Caco-2 (cell line): ENCODE results near the gene SOX2. TPM values are rescaled to one million over a fixed set of nuclear protein-coding genes. Genes with fewer than 3 reads are reported as not detected.

ENCODE experiments used
- BruUV-seq: library from RNA; stranded (reverse); fragments of 400-500 nt; replicated peaks from 2 replicates; lab custom pipeline; 2021; lab: Mats Ljungman, UMichigan
- CTCF ChIA-PET: fragments of 300-600 bp; sonication (Branson Sonifier 250); formaldehyde crosslinking; loops from one replicate; lab custom pipeline; 2022; ENCODE audit warnings: antibody characterized with exemption; lab: Charles Lee
- POLR2A ChIA-PET: fragments of 300-600 bp; sonication (Branson Sonifier 250); formaldehyde crosslinking; loops from one replicate; lab custom pipeline; 2022; ENCODE audit warnings: antibody characterized with exemption; lab: Charles Lee
- DNase-seq, 2 experiments: peaks; one replicate each; pipeline versions ENCODE4 v3.0.0 to v3.0.0-alpha.2; 2020 to 2022
- H3K27me3 ChIP-seq: replicated peaks from 2 replicates; pipeline ENCODE4 v1.6.0; 2011; ENCODE audit warnings: low read length; ENCODE audit not compliant: control insufficient read depth, insufficient read depth
- H3K36me3 ChIP-seq: 2 replicates; pipeline ENCODE4 v1.5.1; 2011; ENCODE audit warnings: low read length; ENCODE audit not compliant: control insufficient read depth, insufficient read depth
- H3K4me1 ChIP-seq: fragments of 250-450 bp; sonication (Bioruptor Pico); 2 replicates; pipeline ENCODE4 v1.5.1; 2020; ENCODE audit warnings: mild to moderate bottlenecking
- H3K4me3 ChIP-seq: 2 replicates; pipeline ENCODE4 v1.5.1; 2011; ENCODE audit warnings: low read depth, mild to moderate bottlenecking, control low read depth, low read length
- H3K9me3 ChIP-seq: fragments of 250-450 bp; sonication (Bioruptor Pico); 2 replicates; pipeline ENCODE4 v1.5.1; 2020; ENCODE audit warnings: mild to moderate bottlenecking, moderate library complexity
- H3K27ac Mint-ChIP-seq: one replicate; pipeline ENCODE4 v1.8.0; 2022; ENCODE audit warnings: mixed read lengths; ENCODE audit not compliant: unreplicated experiment
- H3K27me3 Mint-ChIP-seq: one replicate; pipeline ENCODE4 v1.8.0; 2022; ENCODE audit warnings: mixed read lengths; ENCODE audit not compliant: insufficient read depth, unreplicated experiment
- H3K36me3 Mint-ChIP-seq: one replicate; pipeline ENCODE4 v1.8.0; 2022; ENCODE audit warnings: mild to moderate bottlenecking, mixed read lengths; ENCODE audit not compliant: insufficient read depth, unreplicated experiment
- H3K4me1 Mint-ChIP-seq: one replicate; pipeline ENCODE4 v1.8.0; 2022; ENCODE audit warnings: low read depth, mixed read lengths; ENCODE audit not compliant: unreplicated experiment
- H3K4me3 Mint-ChIP-seq: one replicate; pipeline ENCODE4 v1.8.0; 2022; ENCODE audit warnings: mild to moderate bottlenecking, moderate library complexity, mixed read lengths; ENCODE audit not compliant: unreplicated experiment
- H3K9me3 Mint-ChIP-seq: one replicate; pipeline ENCODE4 v1.8.0; 2022; ENCODE audit warnings: mixed read lengths; ENCODE audit not compliant: unreplicated experiment
- CTCF ChIP-seq, 2 experiments: fragments of 200-600 bp in 1 of 2; IDR thresholded peaks; 1 replicate in 1 of 2; 2 replicates in 1 of 2; pipeline versions ENCODE4 v1.5.1 to v1.8.0; 2011 to 2022; ENCODE audit warnings: antibody characterized with exemption in 1 of 2, control low read depth in 1 of 2, inconsistent platforms in 1 of 2, low read depth in 1 of 2, low read length in 1 of 2, mild to moderate bottlenecking in 1 of 2, moderate library complexity in 1 of 2; ENCODE audit not compliant: insufficient read depth in 1 of 2, severe bottlenecking in 1 of 2, unreplicated experiment in 1 of 2
- intact Hi-C: fragments of 100-400 bp; cut with micrococcal nuclease; formaldehyde crosslinking; loops from one replicate; pipeline ENCODE4 v1.10.0; 2022; ENCODE audit not compliant: unreplicated experiment
- total RNA-seq: library from RNA; stranded (reverse); gene quantifications from 2 replicates; pipeline ENCODE4 v1.2.3, GENCODE V29; 2022

Gene SOX2
- total RNA-seq, 1 experiment from 2014 or later: 34.1 TPM

GRCh38 chr3:181698263-181698954 is 13.3 kb upstream of the SOX2 start:
- Histone ChIP-seq H3K36me3 (no peaks in the 10 kb centered on the region), H3K9me3 (no peaks in the 10 kb centered on the region), H3K4me3 (no peak overlapping the region), H3K27me3 (no peaks in the 10 kb centered on the region), H3K4me1 (no peaks in the 10 kb centered on the region)
- DNase-seq: no peak
- CTCF ChIA-PET: no interaction called here
- H3K27ac Mint-ChIP-seq: no peak overlapping the region
- POLR2A ChIA-PET: no interaction called here
- H3K27me3 Mint-ChIP-seq: peaks cover 18% of the 10 kb centered on the region
- no TSS peak for BruUV-seq
- peaks cover 10% of the 10 kb centered on the region for H3K4me1 Mint-ChIP-seq
- intact Hi-C loops: no loop called here
- no peaks in the 10 kb centered on the region for H3K9me3 Mint-ChIP-seq
- no peaks in the 10 kb centered on the region for H3K36me3 Mint-ChIP-seq
- no peak for TF ChIP-seq CTCF (IDR thresholded peaks at IDR 0.05; ENCODE audit: insufficient read depth in 1 of 2, low read depth in 1 of 2, low read length in 1 of 2, severe bottlenecking in 1 of 2, unreplicated experiment in 1 of 2)
- no peak overlapping the region for H3K4me3 Mint-ChIP-seq

GRCh38 chr3:181699171-181699903 is 12.4 kb upstream of the SOX2 start:
- H3K4me3 Mint-ChIP-seq: no peak overlapping the region
- CTCF ChIA-PET: no interaction called here
- H3K27me3 Mint-ChIP-seq: peaks cover 18% of the 10 kb centered on the region
- no peak overlapping the region for H3K4me3 ChIP-seq
- no peak for DNase-seq
- intact Hi-C loops: no loop called here
- H3K27ac Mint-ChIP-seq: no peak overlapping the region
- H3K4me1 Mint-ChIP-seq: peaks cover 10% of the 10 kb centered on the region
- TF ChIP-seq CTCF (IDR thresholded peaks at IDR 0.05; ENCODE audit: insufficient read depth in 1 of 2, low read depth in 1 of 2, low read length in 1 of 2, severe bottlenecking in 1 of 2, unreplicated experiment in 1 of 2): no peak
- no peaks in the 10 kb centered on the region for H3K9me3 Mint-ChIP-seq
- no TSS peak for BruUV-seq
- no peaks in the 10 kb centered on the region for H3K9me3 ChIP-seq
- H3K36me3 Mint-ChIP-seq: no peaks in the 10 kb centered on the region
- no peaks in the 10 kb centered on the region for H3K36me3 ChIP-seq
- H3K27me3 ChIP-seq: no peaks in the 10 kb centered on the region
- POLR2A ChIA-PET: no interaction called here
- H3K4me1 ChIP-seq: no peaks in the 10 kb centered on the region

GRCh38 chr3:181700168-181701087 is 11.3 kb upstream of the SOX2 start:
- intact Hi-C loops: loop anchor here (1.0 to 5.0 kb wide), 3 partner anchors 374 to 898 kb away; no protein-coding TSS in a partner anchor
- peaks cover 18% of the 10 kb centered on the region for H3K27me3 Mint-ChIP-seq
- no peak overlapping the region for H3K27ac Mint-ChIP-seq
- CTCF ChIA-PET: interaction anchor here (0.5 to 1.7 kb wide), 8 partner anchors 238 to 974 kb away, joined by 3 to 6 read pairs (median 3); no protein-coding TSS in a partner anchor
- POLR2A ChIA-PET: no interaction called here
- H3K4me3 ChIP-seq: no peak overlapping the region
- H3K4me3 Mint-ChIP-seq: peak overlapping the region; percentile 73
- no TSS peak for BruUV-seq
- H3K4me1 ChIP-seq: no peaks in the 10 kb centered on the region
- peak; percentile 71 to 84 for TF ChIP-seq CTCF (IDR thresholded peaks at IDR 0.05; ENCODE audit: insufficient read depth in 1 of 2, low read depth in 1 of 2, low read length in 1 of 2, severe bottlenecking in 1 of 2, unreplicated experiment in 1 of 2)
- peak; percentile 63 to 79 for DNase-seq
- H3K36me3 ChIP-seq: no peaks in the 10 kb centered on the region
- H3K9me3 ChIP-seq: no peaks in the 10 kb centered on the region
- no peaks in the 10 kb centered on the region for H3K36me3 Mint-ChIP-seq
- H3K27me3 ChIP-seq: no peaks in the 10 kb centered on the region
- peaks cover 10% of the 10 kb centered on the region for H3K4me1 Mint-ChIP-seq
- H3K9me3 Mint-ChIP-seq: no peaks in the 10 kb centered on the region
